Upper lobe of left lung (tissue), 4 donors: ENCODE measurements around the gene AGR3.

ENCODE experiments used
- CTCF ChIP-seq, 6 experiments: fragments of 450-650 bp in 4 of 6; fragments of 200-600 bp in 2 of 6; sonication (generic) in 2 of 6; IDR thresholded peaks; one replicate each; pipeline ENCODE4 v1.5.1; 2016 to 2019; ENCODE audit warnings: antibody characterized with exemption in 6 of 6
- EP300 ChIP-seq, 4 donors: sonication (generic); formaldehyde crosslinking; IDR thresholded peaks; one replicate each; pipeline ENCODE4 v1.5.1; 2017; ENCODE audit warnings: antibody characterized with exemption in 4 of 4, control low read depth in 2 of 4
- POLR2A ChIP-seq, 4 donors: fragments of 450-650 bp; IDR thresholded peaks; one replicate each; pipeline ENCODE4 v1.5.1; 2016 to 2017; ENCODE audit warnings: antibody characterized with exemption in 4 of 4, mild to moderate bottlenecking in 2 of 4

GRCh38 chr7:16925609-16926008, 43.8 kb upstream of the AGR3 start:
- no peak for TF ChIP-seq CTCF (IDR thresholded peaks at IDR 0.05)
- TF ChIP-seq POLR2A (IDR thresholded peaks at IDR 0.05), result no peak
- TF ChIP-seq EP300 (IDR thresholded peaks at IDR 0.05), result no peak
